Activated T-cell treated with anti-CD3 and anti-CD28 coated beads, Interleukin-2, amount 50 U/mL, for 72 hours (primary cell): ENCODE measurements around the gene ADISSP. TPM values are rescaled to one million over a fixed set of nuclear protein-coding genes. Genes with fewer than 3 reads are reported as not detected.

Experiments
- ATAC-seq, 2 donors: fragments of 150-1000 bp; cut with Tn5 transposase; replicated peaks in 1 of 2; 2 replicates each; pipeline ENCODE4 v1.10.0; 2021; ENCODE audit warnings: moderate library complexity in 2 of 2, mild to moderate bottlenecking in 1 of 2
- DNase-seq, 2 donors: peaks; one replicate each; pipeline ENCODE4 v3.0.0; 2021 to 2022; ENCODE audit warnings: mixed read lengths in 1 of 2
- H3K27ac Mint-ChIP-seq: one replicate; pipeline ENCODE4 v1.8.0; 2022; ENCODE audit warnings: mild to moderate bottlenecking, moderate library complexity, mixed read lengths
- H3K27me3 Mint-ChIP-seq: one replicate; pipeline ENCODE4 v1.8.0; 2022; ENCODE audit warnings: low read depth, mixed read lengths
- H3K36me3 Mint-ChIP-seq, 2 donors: one replicate each; pipeline ENCODE4 v1.8.0; 2022; ENCODE audit warnings: mixed read lengths in 2 of 2, mild to moderate bottlenecking in 1 of 2; ENCODE audit not compliant: insufficient read depth in 2 of 2
- H3K4me1 Mint-ChIP-seq: one replicate; pipeline ENCODE4 v1.8.0; 2022; ENCODE audit warnings: low read depth, mixed read lengths
- H3K4me3 Mint-ChIP-seq, 2 donors: one replicate each; pipeline ENCODE4 v1.8.0; 2022; ENCODE audit warnings: mild to moderate bottlenecking in 2 of 2, mixed read lengths in 2 of 2, moderate library complexity in 2 of 2
- H3K9me3 Mint-ChIP-seq, 2 donors: one replicate each; pipeline ENCODE4 v1.8.0; 2022; ENCODE audit warnings: mixed read lengths in 2 of 2
- total RNA-seq, 2 donors: library from RNA; stranded (reverse); gene quantifications; one replicate each; pipeline ENCODE4 v1.2.3, GENCODE V29; 2022

ADISSP gene
- 10 to 100 TPM; 26.3 to 35.8 TPM for total RNA-seq

DNA sequence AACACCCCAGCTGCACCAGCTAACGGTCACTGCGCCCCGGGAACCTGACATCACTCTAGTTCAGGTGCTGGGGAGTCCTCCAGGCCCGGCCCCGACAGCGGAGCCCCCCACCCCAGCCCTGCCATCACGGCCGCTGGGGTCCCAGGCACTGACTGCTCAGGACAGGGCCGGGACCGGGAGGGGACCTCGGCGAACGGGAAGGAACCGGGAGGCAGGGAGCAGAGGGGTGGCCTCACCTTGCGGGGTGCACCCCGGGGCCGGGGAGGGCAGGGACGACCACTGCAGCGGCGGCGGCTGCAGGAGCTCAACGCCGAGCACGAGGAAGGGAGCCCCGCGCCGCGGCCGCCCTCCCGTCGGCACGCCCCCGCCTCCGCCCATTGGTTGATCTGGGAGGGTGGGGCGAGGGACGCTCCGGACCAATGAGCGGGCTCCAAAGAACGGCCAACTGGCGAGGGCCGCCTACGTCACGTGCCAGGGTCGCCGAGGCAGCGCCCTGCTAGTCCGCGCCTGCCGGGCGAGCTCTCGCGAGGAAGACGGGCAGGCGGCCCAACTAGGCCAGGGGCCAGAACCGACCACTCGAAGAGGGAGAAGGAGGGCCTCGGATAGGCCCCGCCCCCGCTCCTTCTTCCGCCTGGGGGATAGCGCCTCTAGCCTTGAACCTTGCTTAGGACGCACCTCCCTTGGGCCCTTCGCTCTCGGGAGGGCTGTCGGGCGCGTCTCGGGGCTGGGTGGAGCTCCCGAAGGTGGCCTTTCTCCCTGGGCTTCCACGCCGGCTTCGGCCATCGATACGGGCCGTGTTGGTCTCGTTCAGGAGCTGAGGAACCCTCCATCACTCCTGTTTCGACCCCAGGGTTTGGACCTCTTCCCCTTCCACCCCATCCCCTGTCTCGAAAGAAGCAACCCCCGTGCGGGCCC lies at the start of gene ADISSP:
ADISSP (minus strand) TSS at position 327 of the 915 bp plus-strand sequence. CDS start 7,653 bp downstream, outside the sequence.
- DNase-seq (peak; percentile 99), ATAC-seq (peak; percentile 92)
- H3K27ac Mint-ChIP-seq, result peak within 1 kb of the TSS; percentile 74
- H3K36me3 Mint-ChIP-seq, result peaks cover 0 to 1% of the 10 kb centered on the region in 2 donors
- H3K4me1 Mint-ChIP-seq, result peaks cover 36% of the 10 kb centered on the region
- peak within 1 kb of the TSS; percentile 93 to 94 for H3K4me3 Mint-ChIP-seq
- no peaks in the 10 kb centered on the region for H3K27me3 Mint-ChIP-seq
- H3K9me3 Mint-ChIP-seq, result no peaks in the 10 kb centered on the region

DNA sequence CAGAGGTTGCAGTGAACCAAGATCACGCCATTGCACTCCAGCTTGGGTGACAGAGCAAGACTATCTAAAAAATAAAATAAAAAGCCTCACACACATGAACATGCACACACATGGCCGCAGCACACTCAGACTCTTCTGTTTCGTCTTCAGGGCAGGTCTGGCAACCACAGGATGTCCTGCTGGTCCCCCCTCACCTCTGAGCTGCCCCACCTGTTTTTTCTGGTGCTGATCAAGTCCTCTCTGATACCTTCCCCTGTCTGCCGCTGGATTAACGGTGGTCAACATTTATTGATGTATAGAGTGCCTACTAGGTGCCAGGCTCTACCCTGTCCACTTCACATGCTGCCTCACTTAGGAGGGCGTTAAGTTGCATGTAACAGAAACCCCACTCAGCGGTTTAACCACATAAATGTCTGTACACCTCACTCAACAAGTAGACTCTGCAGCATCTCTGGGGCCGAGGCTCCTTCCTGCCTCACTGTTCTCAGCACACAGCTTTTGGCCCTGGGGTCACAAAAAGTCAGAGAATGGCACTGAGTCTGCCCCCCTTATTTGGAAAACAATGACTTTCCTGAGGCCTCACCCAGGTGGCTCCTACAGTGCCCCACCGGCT lies 48.3 kb upstream of the ADISSP start:
- peaks cover 0 to 2% of the 10 kb centered on the region in 2 donors for H3K36me3 Mint-ChIP-seq
- DNase-seq (peak; percentile 50 to 51), ATAC-seq (no peak)
- no peaks in the 10 kb centered on the region for H3K27me3 Mint-ChIP-seq
- H3K4me1 Mint-ChIP-seq, result peaks cover 80% of the 10 kb centered on the region
- H3K9me3 Mint-ChIP-seq, result no peaks in the 10 kb centered on the region
- peak overlapping the region; percentile 64 to 82 for H3K4me3 Mint-ChIP-seq
- peak overlapping the region; percentile 74 for H3K27ac Mint-ChIP-seq

DNA sequence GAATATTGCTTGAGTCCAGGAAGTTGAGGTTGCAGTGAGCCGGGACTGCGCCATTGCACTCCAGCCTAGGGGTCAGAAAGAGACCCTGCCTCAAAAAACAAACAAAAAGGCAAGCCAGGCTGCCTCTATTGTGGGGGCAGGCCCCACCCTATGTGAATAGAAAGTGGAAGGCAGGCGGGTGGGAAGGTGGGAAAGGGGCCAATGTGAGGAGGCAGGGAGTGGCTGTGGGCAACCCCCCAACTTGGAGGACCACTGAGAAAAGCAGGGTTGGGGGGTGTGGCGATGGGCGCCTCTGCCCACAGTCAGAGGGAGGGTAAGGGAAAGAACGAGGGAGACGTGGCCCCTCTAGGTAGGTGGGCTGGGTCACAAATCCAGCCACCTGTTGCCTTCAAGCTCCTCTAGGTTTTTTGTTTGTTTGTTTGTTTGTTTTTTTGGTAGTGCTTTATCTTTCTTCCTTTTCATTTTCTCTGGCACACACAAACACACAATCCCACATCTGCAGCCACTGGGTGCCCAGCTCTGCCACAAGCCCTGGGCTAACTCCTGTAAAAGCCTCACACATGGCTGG lies 47.5 kb upstream of the ADISSP start:
- Mint-ChIP-seq H3K4me1 (peaks cover 83% of the 10 kb centered on the region), H3K27me3 (no peaks in the 10 kb centered on the region), H3K9me3 (no peaks in the 10 kb centered on the region), H3K4me3 (peak overlapping the region in 1 of 2 donors; percentile 5), H3K27ac (peak overlapping the region; percentile 74), H3K36me3 (peaks cover 0 to 2% of the 10 kb centered on the region in 2 donors)
- DNase-seq, result no peak
- no peak for ATAC-seq

DNA sequence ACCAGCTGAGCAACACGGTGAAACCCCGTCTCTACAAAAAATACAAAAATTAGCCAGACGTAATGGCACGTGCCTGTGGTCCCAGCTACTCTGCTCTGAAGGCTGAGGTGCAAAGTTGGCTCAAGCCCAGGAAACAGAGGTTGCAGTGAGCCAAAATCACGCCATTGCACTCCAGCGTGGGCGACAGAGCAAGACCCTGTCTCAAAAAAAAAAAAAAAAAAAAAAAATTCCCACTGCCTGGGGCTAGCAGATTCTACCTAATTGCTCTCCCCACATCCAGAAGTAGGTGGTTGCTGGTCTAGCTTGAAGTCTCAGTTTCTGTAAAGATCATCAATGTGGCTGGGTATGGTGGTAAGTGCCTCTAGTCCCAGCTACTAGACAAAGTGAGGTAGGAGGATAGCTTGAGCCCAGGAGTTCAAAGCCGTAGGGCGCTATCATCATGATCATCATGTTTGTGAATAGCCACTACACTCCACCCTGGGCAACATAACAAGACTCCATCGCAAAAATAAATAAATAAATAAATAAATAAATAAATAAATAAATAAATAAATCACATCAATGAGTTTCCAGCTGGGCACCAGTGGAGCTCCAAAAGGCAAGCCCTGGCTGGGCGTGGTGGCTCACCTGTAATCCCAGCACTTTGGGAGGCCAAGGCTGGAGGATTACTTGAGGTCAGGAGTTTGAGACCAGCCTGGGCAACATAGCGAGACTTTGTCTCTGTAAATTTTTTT lies 46.5 kb upstream of the ADISSP start:
- Mint-ChIP-seq H3K4me1 (peaks cover 73% of the 10 kb centered on the region), H3K27me3 (no peaks in the 10 kb centered on the region), H3K4me3 (peak overlapping the region; percentile 28 to 54), H3K9me3 (no peaks in the 10 kb centered on the region), H3K36me3 (peaks cover 0 to 2% of the 10 kb centered on the region in 2 donors), H3K27ac (no peak overlapping the region)
- DNase-seq, result peak; percentile 41 to 55
- ATAC-seq, result peak; percentile 39 to 47

DNA sequence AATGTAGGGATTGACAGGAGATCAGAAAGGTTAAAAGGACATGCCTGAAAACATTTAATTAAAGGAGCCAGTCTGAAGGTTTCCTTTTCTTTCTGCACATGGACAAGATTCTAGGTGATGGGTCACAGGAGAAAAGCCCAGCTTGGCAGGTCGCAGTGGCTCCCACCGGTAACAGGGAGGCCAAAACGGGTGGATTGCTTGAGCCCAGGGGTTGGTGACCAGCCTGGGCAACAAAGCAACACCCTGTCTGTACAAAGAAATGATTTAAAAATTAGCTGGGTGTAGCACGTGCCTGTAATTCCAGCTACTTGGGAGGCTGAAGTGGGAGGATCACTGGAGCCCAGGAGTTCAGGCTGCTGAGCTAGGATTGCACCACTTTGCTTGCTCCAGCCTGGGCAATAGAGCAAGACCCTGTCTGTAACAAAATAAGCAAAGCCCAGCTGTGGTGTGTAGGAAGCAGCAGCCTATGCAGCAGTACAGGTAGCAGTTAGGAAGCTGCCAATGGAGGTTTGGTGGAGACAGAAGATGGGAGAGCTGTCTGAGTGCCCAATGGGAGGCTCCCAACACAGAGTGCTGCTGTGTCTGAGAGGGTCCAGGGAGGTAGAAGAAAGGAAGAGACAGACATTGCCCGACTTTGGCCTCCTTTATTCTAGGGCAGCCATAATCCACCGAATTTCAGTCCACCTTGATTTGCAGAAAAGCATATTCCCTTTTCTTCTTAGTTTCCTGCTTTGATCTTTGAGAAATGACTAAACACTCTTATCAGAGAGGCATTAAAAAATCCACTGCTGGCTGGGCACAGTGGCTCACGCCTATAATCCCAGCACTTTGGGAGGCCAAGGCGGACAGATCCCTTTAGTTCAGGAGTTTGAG lies 45.7 kb upstream of the ADISSP start:
- ATAC-seq, result peak in 1 of 2 donors; percentile 0
- Mint-ChIP-seq H3K36me3 (peaks cover 0 to 2% of the 10 kb centered on the region in 2 donors), H3K27ac (peak overlapping the region; percentile 6), H3K4me3 (peak overlapping the region; percentile 28 to 54), H3K4me1 (peaks cover 66% of the 10 kb centered on the region), H3K27me3 (no peaks in the 10 kb centered on the region), H3K9me3 (no peaks in the 10 kb centered on the region)
- DNase-seq, result no peak

DNA sequence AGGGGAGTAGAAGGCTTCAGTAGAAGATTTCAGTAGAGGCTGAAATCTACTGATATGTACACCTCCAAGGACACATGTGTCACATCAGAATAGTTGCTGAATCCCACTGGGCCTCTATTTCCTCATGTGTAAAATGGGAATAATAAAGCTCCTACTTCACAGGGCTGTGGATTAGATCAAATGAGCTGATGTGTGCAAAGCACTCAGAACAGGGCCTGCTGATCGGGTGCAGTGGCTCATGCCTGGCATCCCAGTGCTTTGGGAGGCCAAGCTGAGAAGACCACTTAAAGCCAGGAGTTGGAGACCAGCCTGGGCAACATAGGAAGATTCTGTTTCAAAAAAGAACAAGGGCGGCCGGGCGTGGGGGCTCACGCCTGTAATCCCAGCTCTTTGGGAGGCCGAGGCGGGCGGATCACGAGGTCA lies 44.7 kb upstream of the ADISSP start:
- peaks cover 67% of the 10 kb centered on the region for H3K4me1 Mint-ChIP-seq
- peak overlapping the region; percentile 91 to 97 for H3K4me3 Mint-ChIP-seq
- no peaks in the 10 kb centered on the region for H3K9me3 Mint-ChIP-seq
- no peak for DNase-seq
- H3K36me3 Mint-ChIP-seq, result peaks cover 0 to 2% of the 10 kb centered on the region in 2 donors
- no peak for ATAC-seq
- H3K27me3 Mint-ChIP-seq, result no peaks in the 10 kb centered on the region
- peak overlapping the region; percentile 95 for H3K27ac Mint-ChIP-seq

DNA sequence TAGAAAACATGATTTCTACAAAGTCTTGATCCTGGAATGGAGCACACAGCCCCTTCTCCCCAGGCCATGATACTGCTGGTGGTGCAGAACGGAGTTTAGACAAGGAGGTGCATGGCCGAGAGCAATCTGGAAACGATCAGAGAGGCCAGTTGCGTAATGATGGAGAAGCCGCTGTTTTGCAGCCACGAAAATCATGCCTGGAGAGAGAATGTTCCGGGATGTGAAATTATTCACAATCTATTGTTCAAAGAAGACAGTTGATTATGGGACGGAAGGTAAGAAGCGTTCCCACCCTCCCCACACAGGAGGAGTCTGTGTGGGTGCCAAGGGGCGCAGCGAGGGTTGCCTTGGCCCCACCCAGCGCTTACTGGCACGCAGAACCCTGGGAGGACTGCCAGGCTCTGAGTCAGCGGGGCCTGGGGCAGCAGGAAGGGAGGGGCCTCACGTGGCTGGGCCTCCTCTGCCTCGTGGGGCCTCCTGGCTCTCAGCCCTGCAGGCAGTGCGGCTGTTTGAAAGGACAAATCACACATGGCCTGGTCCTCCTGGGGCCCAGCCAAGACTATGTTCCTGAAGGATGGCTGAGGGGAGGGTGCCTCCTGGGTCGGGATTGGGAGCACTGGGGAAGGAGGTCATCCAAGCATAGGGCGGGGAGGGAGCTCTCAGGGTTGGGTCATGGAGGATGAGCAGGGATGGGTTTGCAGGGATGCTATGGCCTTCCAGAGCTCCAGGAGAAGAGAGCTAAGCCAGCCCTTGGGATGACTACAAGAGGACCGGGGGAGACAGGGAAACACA lies 44.1 kb upstream of the ADISSP start:
- peak; percentile 94 to 96 for DNase-seq
- H3K9me3 Mint-ChIP-seq, result no peaks in the 10 kb centered on the region
- H3K36me3 Mint-ChIP-seq, result peaks cover 0 to 2% of the 10 kb centered on the region in 2 donors
- H3K4me3 Mint-ChIP-seq, result peak overlapping the region; percentile 91 to 97
- ATAC-seq, result peak; percentile 92 to 94
- H3K27ac Mint-ChIP-seq, result peak overlapping the region; percentile 95
- no peaks in the 10 kb centered on the region for H3K27me3 Mint-ChIP-seq
- peaks cover 67% of the 10 kb centered on the region for H3K4me1 Mint-ChIP-seq

DNA sequence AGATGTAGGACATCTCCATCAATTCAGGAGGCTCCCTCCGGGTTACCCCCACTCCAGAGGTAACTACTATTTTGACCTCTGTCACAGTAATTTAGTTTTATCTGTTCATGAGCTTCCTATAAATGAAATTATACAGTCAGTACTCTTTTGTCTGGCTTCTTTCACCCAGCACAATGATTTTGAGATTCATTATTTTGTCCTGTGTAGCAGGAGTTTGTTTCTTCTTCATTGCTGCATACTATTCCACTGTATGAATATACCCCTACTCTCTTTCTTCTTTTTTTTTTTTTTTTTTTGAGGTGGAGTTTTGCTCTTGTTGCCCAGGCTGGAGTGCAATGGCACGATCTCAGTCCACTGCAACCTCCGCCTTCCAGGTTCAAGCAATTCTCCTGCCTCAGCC lies 41.0 kb upstream of the ADISSP start:
- Mint-ChIP-seq H3K9me3 (no peaks in the 10 kb centered on the region), H3K4me3 (no peak overlapping the region), H3K27ac (no peak overlapping the region), H3K27me3 (no peaks in the 10 kb centered on the region), H3K36me3 (peaks cover 3 to 12% of the 10 kb centered on the region in 2 donors), H3K4me1 (peaks cover 51% of the 10 kb centered on the region)
- DNase-seq (no peak), ATAC-seq (no peak)

DNA sequence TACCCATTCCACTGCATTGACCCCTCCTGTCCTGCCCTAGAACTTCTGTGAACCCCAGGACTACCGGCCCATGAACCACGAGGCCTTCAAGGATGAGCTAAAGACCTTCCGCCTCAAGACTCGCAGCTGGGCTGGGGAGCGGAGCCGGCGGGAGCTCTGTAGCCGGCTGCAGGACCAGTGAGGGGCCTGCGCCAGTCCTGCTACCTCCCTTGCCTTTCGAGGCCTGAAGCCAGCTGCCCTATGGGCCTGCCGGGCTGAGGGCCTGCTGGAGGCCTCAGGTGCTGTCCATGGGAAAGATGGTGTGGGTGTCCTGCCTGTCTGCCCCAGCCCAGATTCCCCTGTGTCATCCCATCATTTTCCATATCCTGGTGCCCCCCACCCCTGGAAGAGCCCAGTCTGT lies 37.2 kb upstream of the ADISSP start:
- Mint-ChIP-seq H3K27ac (no peak overlapping the region), H3K27me3 (no peaks in the 10 kb centered on the region), H3K9me3 (no peaks in the 10 kb centered on the region), H3K4me1 (peaks cover 43% of the 10 kb centered on the region), H3K36me3 (peaks cover 9 to 29% of the 10 kb centered on the region in 2 donors), H3K4me3 (no peak overlapping the region)
- no peak for ATAC-seq
- no peak for DNase-seq

DNA sequence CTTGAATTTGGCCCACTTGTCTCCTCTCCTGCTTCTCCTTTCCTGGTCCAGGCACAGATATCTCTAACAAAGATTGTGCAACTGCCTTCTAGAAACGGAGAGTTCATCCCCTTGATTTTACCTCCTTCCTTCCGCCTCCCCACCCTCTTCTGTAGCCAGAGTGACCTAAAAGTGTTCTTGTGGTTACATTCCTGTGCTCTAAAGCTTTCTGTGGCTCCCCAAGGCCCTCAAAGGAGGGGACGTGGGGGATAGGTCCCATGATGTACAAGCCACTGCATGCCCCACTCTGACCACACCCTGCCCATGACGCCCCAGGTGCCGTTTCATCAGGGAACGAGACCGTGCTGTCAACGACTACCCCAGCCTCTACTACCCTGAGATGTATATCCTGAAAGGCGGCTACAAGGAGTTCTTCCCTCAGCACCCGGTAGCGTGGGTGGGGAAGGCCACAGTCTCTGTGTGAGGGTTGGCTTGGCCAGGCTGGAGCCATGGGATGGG lies 36.8 kb upstream of the ADISSP start:
- no peak overlapping the region for H3K4me3 Mint-ChIP-seq
- H3K27me3 Mint-ChIP-seq, result no peaks in the 10 kb centered on the region
- no peaks in the 10 kb centered on the region for H3K9me3 Mint-ChIP-seq
- no peak overlapping the region for H3K27ac Mint-ChIP-seq
- DNase-seq (no peak), ATAC-seq (no peak)
- peaks cover 47% of the 10 kb centered on the region for H3K4me1 Mint-ChIP-seq
- H3K36me3 Mint-ChIP-seq, result peaks cover 9 to 29% of the 10 kb centered on the region in 2 donors

DNA sequence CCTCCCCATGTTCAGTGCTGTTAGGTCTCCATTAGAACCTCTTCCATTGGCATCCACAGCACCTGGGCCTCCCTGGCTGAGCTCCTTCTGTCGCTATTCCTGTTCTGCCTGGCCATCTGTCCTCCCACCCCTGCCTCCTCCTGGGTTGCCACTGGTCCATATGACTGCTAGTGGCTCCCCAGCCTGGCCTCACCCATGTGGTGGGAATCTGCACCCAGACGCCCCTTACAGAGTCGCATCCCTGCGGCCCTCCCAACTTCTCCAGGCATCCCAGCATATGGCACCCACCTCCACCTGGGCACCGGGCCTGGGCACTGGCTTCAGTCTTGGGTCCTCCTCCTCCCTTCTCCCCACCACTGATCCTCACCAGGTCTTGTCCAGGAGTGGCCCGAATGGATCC lies 36.3 kb upstream of the ADISSP start:
- H3K9me3 Mint-ChIP-seq, result no peaks in the 10 kb centered on the region
- peaks cover 9 to 31% of the 10 kb centered on the region in 2 donors for H3K36me3 Mint-ChIP-seq
- no peak overlapping the region for H3K4me3 Mint-ChIP-seq
- H3K27me3 Mint-ChIP-seq, result no peaks in the 10 kb centered on the region
- peaks cover 51% of the 10 kb centered on the region for H3K4me1 Mint-ChIP-seq
- ATAC-seq, result no peak
- no peak for DNase-seq
- no peak overlapping the region for H3K27ac Mint-ChIP-seq
